ENCODE measurements around the gene PLSCR2.
A peak's percentile ranks its signal among the peaks of the same experiment; 100 is the strongest.
"Not testable (repeated sequence)": the region's sequence is repeated elsewhere in the genome, so short reads cannot be mapped to it uniquely, and the experiment has no call there.

PLSCR2 gene

DNA sequence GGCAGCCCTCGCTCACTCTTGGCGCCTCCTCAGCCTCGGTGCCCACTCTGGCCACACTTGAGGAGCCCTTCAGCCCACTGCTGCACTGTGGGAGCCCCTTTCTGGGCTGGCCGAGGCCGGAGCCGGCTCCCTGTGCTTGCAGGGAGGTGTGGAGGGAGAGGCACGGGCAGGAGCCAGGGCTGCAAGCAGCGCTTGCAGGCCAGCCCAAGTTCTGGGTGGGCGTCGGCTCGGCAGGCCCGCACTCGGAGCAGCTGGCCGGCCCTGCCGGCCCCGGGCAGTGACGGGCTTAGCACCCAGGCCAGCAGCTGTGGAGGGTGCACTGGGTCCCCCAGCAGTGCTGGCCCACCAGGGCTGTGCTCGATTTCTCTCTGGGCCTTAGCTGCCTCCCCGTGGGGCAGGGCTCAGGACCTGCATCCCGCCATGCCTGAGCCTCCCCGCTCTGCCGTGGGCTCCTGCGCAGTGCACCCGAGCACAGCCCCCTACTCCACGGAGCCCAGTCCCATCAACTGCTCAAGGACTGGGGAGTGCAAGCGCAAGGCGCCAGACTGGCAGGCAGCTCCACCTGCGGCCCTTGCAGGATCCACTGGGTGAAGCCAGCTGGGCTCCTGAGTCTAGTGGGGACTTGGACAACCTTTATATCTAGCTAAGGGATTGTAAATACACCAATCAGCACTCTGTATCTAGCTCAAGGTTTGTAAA lies 27.9 kb upstream of the PLSCR2 start:
- H3K36me3 Mint-ChIP-seq (ENCODE audit: low read depth); H3K27me3 Mint-ChIP-seq; H3K4me3 Mint-ChIP-seq; H3K27ac Mint-ChIP-seq: not testable (repeated sequence)
- Mint-ChIP-seq H3K9me3 (peaks cover 19% of the 10 kb centered on the region), H3K4me1 (ENCODE audit: low read depth) (peaks cover 28% of the 10 kb centered on the region)

DNA sequence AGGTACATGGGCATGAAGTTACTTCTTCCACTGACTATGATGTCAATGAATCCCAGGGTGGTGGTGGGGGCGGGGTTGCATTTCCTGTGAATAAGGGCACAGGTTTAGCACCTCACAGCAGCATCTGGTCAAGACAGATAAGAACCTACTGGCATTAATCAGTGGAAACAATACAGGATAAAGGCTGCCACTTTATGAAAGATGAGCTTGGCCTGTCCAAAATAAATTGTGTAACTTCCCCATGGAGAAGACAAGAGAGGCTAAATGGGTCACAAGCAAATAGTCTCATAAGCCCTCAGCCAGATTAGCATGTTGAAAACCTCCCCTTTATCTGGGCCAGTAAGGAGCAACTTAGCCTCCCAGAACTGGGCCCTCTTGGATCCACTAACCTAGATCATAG lies 27.4 kb upstream of the PLSCR2 start:
- Mint-ChIP-seq H3K27me3 (no peaks in the 10 kb centered on the region), H3K9me3 (peaks cover 23% of the 10 kb centered on the region), H3K36me3 (ENCODE audit: low read depth) (no peaks in the 10 kb centered on the region)

GRCh38 chr3:146496251-146496650 lies 26.9 kb upstream of the PLSCR2 start:
- H3K4me3 Mint-ChIP-seq: no peak overlapping the region
- H3K27me3 Mint-ChIP-seq: no peaks in the 10 kb centered on the region
- H3K36me3 Mint-ChIP-seq (ENCODE audit: low read depth): no peaks in the 10 kb centered on the region
- H3K27ac Mint-ChIP-seq: no peak overlapping the region
- peaks cover 24% of the 10 kb centered on the region for H3K9me3 Mint-ChIP-seq
- H3K4me1 Mint-ChIP-seq (ENCODE audit: low read depth): peaks cover 19% of the 10 kb centered on the region

More for the DNA sequence above, 27.4 kb upstream of the PLSCR2 start:
- Mint-ChIP-seq H3K27ac (no peak overlapping the region), H3K4me3 (no peak overlapping the region), H3K4me1 (ENCODE audit: low read depth) (peaks cover 24% of the 10 kb centered on the region)

GRCh38 chr3:146493761-146494160 lies 24.4 kb upstream of the PLSCR2 start:
- H3K4me1 Mint-ChIP-seq (ENCODE audit: low read depth): peaks cover 18% of the 10 kb centered on the region
- no peaks in the 10 kb centered on the region for H3K27me3 Mint-ChIP-seq
- peaks cover 41% of the 10 kb centered on the region for H3K9me3 Mint-ChIP-seq
- H3K36me3 Mint-ChIP-seq (ENCODE audit: low read depth): no peaks in the 10 kb centered on the region
- H3K27ac Mint-ChIP-seq: no peak overlapping the region
- H3K4me3 Mint-ChIP-seq: no peak overlapping the region

DNA sequence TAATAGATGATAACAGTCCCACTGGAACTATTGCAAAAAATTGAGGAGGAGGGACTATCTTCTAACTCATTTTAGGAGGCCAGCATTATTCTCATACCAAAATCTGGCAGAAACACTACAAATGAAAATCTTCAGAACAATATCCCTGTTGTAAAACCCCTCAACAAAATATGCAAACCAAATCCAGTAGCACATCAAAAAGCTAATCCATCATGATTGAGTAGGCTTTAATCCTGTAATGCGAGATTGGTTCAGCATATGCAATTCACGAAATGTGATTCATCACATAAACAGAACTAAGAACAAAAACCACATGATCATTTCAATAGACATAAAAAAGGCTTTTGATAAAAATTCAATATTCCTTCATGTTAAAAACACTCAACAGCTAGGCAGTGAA lies 23.9 kb upstream of the PLSCR2 start:
- Mint-ChIP-seq H3K36me3 (ENCODE audit: low read depth) (no peaks in the 10 kb centered on the region), H3K27me3 (no peaks in the 10 kb centered on the region), H3K4me3 (no peak overlapping the region)

DNA sequence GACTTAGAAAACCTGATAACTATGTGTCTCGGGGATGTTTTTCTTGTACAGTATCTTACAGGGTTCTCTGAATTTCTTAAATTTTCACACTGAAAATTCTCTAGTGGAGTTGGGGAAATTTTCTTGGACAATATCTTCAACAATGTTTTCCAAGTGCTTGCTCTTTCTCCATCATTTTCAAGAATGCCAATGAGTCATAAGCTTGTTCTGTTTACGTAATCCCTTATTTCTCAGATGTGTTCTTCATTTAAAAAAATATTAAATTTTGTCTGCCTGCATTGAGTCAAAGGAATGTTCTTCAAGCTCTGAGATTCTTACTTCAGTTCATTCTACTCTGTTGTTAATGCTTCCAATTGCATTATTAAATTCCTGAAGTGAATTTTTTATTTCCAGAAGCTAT lies 21.9 kb upstream of the PLSCR2 start:
- Mint-ChIP-seq H3K9me3 (peaks cover 35% of the 10 kb centered on the region), H3K36me3 (ENCODE audit: low read depth) (no peaks in the 10 kb centered on the region), H3K27me3 (peaks cover 8% of the 10 kb centered on the region), H3K4me1 (ENCODE audit: low read depth) (peaks cover 2% of the 10 kb centered on the region), H3K4me3 (no peak overlapping the region), H3K27ac (no peak overlapping the region)

More for the DNA sequence above, 23.9 kb upstream of the PLSCR2 start:
- Mint-ChIP-seq H3K27ac (no peak overlapping the region), H3K4me1 (ENCODE audit: low read depth) (peaks cover 13% of the 10 kb centered on the region), H3K9me3 (peaks cover 43% of the 10 kb centered on the region)

DNA sequence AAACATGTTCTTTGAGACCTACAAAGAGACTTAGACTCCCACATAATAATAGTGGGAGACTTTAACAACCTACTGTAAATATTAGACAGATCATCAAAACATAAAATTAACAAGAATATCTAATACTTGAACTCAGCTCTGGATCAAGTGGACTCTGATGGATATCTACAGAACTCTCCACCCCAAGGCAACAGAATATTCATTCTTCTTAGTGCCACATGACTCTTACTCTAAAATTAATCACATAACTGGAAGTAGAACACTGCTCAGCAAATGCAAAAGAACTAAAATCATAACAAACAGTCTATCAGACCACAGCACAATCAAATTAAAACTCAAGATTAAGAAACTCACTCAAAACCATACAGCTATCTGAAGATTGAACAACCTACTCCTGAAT lies 15.9 kb upstream of the PLSCR2 start:
- Mint-ChIP-seq H3K27me3 (peaks cover 21% of the 10 kb centered on the region), H3K36me3 (ENCODE audit: low read depth) (peaks cover 5% of the 10 kb centered on the region), H3K27ac (no peak overlapping the region), H3K4me3 (no peak overlapping the region), H3K9me3 (peaks cover 21% of the 10 kb centered on the region), H3K4me1 (ENCODE audit: low read depth) (no peaks in the 10 kb centered on the region)

- Mint-ChIP-seq H3K36me3 (ENCODE audit: low read depth) (no peaks in the 10 kb centered on the region), H3K4me1 (ENCODE audit: low read depth) (no peaks in the 10 kb centered on the region), H3K9me3 (peaks cover 7% of the 10 kb centered on the region), H3K27me3 (peaks cover 9% of the 10 kb centered on the region), H3K4me3 (no peak overlapping the region), H3K27ac (no peak overlapping the region)
Observed at GRCh38 chr3:146476094-146476740, 6.9 kb upstream of the PLSCR2 start.

DNA sequence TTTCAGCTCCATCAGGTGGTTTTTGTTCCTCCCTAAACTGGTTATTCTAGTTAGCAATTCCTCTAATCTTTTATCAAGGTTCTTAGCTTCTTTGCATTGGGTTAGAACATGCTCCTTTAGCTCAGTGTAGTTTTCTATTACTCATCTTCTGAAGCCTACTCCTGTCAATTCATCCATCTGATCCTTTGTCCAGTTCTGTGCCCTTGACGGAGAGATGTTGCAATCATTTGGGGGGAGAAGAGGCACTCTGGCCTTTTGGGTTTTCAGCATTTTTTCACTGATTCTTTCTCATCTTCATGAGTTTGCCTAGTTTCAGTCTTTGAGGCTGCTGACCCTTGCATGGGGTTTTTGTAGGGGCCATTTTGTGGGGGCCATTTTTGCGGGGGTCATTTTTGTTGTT lies 5.6 kb upstream of the PLSCR2 start:
- not testable (repeated sequence) for H3K4me3 Mint-ChIP-seq; H3K27me3 Mint-ChIP-seq; H3K36me3 Mint-ChIP-seq (ENCODE audit: low read depth); H3K4me1 Mint-ChIP-seq (ENCODE audit: low read depth); H3K9me3 Mint-ChIP-seq; H3K27ac Mint-ChIP-seq

GRCh38 chr3:146473726-146474125 lies 4.4 kb upstream of the PLSCR2 start:
- no peaks in the 10 kb centered on the region for H3K27me3 Mint-ChIP-seq
- no peaks in the 10 kb centered on the region for H3K9me3 Mint-ChIP-seq
- no peaks in the 10 kb centered on the region for H3K36me3 Mint-ChIP-seq (ENCODE audit: low read depth)
- H3K4me1 Mint-ChIP-seq (ENCODE audit: low read depth): no peaks in the 10 kb centered on the region
- no peak overlapping the region for H3K27ac Mint-ChIP-seq
- H3K4me3 Mint-ChIP-seq: no peak overlapping the region

DNA sequence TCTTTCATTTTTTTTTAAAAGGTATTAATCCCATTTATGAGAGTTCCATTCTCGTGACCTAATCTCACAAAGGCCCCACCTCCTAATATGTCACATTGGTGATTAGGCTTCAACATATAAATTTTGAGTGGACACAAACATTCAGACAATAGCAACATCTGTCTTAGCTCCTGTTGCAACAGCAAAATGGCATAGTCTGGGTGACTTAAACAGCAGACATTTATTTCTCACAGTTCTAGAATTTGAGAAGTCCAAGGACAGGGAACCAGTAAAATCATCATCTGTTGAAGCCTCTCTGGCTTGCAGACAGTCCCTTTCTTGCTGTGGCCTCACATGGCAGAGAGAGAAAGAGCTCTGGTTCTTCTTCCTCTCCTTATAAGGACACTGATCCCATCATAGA lies 3.2 kb upstream of the PLSCR2 start:
- Mint-ChIP-seq H3K9me3 (no peaks in the 10 kb centered on the region), H3K27me3 (no peaks in the 10 kb centered on the region), H3K4me3 (no peak overlapping the region), H3K36me3 (ENCODE audit: low read depth) (no peaks in the 10 kb centered on the region), H3K27ac (no peak overlapping the region), H3K4me1 (ENCODE audit: low read depth) (no peaks in the 10 kb centered on the region)

- Mint-ChIP-seq H3K4me1 (ENCODE audit: low read depth) (no peaks in the 10 kb centered on the region), H3K27ac (no peak overlapping the region), H3K4me3 (no peak overlapping the region), H3K9me3 (no peaks in the 10 kb centered on the region), H3K36me3 (ENCODE audit: low read depth) (no peaks in the 10 kb centered on the region), H3K27me3 (no peaks in the 10 kb centered on the region)
Observed at GRCh38 chr3:146471012-146471411, 1.7 kb upstream of the PLSCR2 start.

GRCh38 chr3:146470425-146470990 lies 1.1 kb upstream of the PLSCR2 start:
- Mint-ChIP-seq H3K4me3 (peak overlapping the region; percentile 71), H3K4me1 (ENCODE audit: low read depth) (no peaks in the 10 kb centered on the region), H3K27me3 (no peaks in the 10 kb centered on the region), H3K27ac (no peak overlapping the region), H3K36me3 (ENCODE audit: low read depth) (no peaks in the 10 kb centered on the region), H3K9me3 (no peaks in the 10 kb centered on the region)

DNA sequence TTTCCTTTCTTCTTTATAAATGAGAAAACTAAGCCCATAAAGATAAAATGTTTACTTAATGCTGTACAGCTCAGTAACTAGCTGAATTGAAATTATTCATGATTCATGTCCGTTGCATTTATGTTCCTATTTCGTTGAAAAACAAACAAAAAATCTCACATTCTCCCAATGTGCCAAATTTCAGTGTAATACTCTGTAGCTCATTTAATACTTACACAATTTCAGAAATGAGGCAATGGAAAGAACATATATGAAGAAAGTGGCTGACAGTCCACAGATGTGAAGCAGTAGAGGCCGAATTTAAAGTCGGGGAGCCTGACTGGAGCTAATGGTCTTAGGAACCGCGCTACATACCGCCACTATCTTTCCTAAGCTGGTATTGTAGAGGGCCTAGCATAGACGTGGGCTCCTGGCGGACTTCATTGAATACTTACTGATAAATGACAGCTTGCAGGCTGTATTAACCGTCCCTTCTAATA lies 651 bp downstream of the PLSCR2 start:
- Mint-ChIP-seq H3K4me3 (no peak overlapping the region), H3K27me3 (no peaks in the 10 kb centered on the region), H3K36me3 (ENCODE audit: low read depth) (no peaks in the 10 kb centered on the region), H3K4me1 (ENCODE audit: low read depth) (peaks cover 7% of the 10 kb centered on the region), H3K9me3 (no peaks in the 10 kb centered on the region), H3K27ac (no peak overlapping the region)

GRCh38 chr3:146468234-146468633 lies 1.1 kb downstream of the PLSCR2 start:
- no peaks in the 10 kb centered on the region for H3K36me3 Mint-ChIP-seq (ENCODE audit: low read depth)
- H3K27me3 Mint-ChIP-seq: no peaks in the 10 kb centered on the region
- H3K4me1 Mint-ChIP-seq (ENCODE audit: low read depth): peaks cover 7% of the 10 kb centered on the region
- no peak overlapping the region for H3K27ac Mint-ChIP-seq
- no peaks in the 10 kb centered on the region for H3K9me3 Mint-ChIP-seq
- H3K4me3 Mint-ChIP-seq: no peak overlapping the region
